ENCODE results near the gene ADD1. TPM values are rescaled to one million over a fixed set of nuclear protein-coding genes. Genes with fewer than 3 reads are reported as not detected.
"Not testable (repeated sequence)": the region's sequence is repeated elsewhere in the genome, so short reads cannot be mapped to it uniquely, and the experiment has no call there.

ADD1 gene
- polyA plus RNA-seq, 5 donors, result 260 to 305 (median 286) TPM

DNA sequence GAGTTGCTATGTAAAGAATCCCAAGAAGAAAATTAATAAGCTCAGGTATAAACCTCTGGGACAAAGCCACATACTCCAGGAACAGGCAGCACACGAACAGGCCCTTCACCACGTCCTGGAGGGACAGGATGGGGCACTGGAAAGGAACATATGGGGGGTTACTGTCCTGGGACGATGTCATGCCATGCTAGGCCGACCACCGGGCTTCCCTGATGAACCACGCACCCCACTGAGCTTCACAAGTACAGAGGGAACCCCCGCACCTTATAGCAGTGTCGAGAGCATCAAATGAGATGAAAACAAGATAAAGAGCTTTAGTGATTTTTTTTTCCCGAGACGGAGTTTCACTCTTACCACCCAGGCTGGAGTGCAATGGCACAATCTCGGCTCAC lies 100.4 kb downstream of the ADD1 start:
- no peak for DNase-seq

DNA sequence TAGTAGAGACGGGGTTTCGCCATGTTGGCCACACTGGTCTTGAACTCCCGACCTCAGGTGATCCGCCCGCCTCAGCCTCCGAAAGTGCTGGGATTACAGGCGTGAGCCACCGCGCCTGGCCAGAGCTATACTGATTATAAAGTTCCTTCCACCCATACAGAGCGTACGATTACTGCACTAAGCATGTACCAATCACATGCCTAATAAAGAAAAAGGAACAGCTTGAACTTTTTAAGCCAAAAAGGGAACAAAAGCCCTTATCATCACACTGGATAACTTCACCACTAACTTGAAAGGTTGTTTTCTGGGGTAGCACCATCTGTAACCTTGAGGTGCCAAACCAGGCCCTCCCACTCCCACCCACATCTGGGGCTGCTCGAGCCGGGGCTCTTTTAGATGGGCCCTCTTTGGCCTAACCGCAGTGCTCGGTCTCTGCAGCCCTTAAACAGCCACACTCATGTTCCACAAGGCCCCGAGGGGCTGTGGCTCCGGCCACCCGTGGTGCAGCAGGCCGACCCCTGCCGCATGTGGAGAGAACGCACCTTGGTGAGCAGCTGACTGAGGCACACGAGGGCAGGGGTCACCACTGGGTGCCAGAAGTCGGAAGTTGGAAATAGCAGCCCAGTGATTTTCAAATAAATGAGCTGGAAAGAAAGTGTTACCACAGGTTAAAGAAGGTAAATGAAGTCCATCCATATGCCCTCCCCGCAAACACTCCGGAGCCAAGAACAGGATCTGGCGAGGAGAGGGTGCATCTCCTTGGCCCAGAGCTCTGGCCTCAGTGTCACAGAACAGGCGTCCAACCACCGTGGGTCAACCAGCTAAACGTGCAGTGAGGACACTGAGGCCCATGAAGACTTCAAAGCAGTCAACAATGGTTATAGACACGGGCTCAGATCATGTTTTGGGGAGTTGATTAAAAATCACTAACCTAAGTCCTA lies 101.2 kb downstream of the ADD1 start:
- DNase-seq, result no peak

DNA sequence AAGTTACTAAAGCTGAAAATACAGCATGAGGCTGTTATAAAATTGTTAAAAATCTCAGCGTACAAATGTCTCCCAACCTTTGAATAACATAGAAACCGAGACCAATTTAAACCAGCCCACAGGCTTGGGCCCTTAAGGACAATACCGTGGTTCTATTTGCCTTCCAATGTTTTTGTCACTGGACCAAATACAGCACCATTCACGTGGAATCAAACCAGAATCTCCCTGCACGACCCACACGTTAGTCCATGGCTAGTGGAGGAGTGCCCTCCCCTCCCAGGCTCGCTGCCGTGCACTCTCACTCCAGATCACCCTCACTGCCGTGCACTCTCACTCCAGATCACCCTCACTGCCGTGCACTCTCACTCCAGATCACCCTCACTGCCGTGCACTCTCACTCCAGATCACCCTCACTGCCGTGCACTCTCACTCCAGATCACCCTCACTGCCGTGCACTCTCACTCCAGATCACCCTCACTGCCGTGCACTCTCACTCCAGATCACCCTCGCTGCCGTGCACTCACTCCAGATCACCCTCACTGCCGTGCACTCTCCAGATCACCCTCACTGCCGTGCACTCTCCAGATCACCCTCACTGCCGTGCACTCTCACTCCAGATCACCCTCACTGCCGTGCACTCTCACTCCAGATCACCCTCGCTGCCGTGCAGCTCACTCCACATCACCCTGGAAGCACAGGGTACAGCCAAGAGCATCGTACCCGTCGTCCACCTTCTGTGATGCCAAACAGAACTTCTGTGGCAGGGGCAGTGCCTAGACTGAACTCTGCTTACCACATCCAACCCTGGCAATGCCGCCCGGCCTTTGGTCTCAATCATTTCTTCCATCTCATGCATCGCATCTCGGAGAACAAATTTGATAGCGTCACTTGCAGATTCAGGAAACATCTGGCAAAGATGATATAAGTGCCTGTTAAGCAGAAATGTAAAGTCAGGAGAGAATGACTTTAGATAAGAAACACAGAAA lies 102.3 kb downstream of the ADD1 start:
- DNase-seq, result not testable (repeated sequence)

DNA sequence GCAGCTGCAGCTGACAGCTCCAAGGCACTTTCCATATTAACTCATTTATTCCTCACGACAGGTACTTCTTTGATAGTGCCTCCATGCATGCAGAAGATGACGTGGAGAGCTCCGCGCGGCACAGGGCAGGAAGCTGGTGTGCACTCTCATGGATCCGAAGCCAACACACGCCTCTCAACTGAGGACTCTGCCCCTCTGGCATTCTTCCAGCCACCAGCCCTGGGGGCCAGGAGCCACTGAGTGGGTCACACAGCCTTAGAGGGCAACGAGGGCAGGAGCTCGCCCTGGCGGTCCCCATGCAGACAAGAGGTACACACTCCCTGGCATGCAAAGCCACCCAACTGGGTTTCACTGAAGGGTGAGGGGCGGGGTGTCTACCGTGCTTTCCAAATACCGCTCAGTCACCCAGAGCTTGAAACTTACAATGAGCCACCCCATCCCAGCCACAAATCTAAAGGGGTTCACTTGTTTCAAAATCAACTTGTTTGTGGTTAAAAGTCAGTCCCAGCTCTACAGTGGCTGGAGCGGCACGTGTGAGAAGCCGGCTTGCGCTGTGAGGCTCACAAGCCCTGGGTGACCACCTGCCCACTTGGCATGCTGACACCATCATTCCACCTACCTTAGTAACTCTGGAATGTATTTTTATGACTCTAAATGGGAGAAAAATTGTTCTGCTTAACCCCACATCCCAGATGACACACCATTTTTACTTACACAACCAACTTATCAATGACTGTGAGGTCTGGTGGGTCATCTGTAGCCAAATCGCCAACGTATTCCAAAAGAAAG lies 103.4 kb downstream of the ADD1 start:
- no peak for DNase-seq

DNA sequence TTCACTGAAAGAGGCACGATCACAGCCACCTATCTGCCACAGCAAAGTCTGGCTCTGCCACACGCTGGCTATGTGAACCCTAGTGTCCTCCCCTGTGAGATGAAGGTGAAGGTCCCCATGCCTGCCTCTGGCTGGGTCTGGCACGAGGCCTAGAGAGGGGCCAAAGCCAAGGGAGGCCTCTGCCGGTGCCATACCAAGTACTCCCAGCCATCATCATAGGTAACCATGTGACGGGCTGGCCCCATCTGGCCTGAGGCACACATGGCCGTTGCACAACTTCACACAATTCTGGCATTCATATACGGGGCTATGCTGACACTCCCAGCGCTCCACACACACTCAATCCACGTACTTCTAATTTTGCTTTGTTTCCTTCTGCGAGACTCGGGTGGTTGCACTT lies 104.3 kb downstream of the ADD1 start:
- no peak for DNase-seq

DNA sequence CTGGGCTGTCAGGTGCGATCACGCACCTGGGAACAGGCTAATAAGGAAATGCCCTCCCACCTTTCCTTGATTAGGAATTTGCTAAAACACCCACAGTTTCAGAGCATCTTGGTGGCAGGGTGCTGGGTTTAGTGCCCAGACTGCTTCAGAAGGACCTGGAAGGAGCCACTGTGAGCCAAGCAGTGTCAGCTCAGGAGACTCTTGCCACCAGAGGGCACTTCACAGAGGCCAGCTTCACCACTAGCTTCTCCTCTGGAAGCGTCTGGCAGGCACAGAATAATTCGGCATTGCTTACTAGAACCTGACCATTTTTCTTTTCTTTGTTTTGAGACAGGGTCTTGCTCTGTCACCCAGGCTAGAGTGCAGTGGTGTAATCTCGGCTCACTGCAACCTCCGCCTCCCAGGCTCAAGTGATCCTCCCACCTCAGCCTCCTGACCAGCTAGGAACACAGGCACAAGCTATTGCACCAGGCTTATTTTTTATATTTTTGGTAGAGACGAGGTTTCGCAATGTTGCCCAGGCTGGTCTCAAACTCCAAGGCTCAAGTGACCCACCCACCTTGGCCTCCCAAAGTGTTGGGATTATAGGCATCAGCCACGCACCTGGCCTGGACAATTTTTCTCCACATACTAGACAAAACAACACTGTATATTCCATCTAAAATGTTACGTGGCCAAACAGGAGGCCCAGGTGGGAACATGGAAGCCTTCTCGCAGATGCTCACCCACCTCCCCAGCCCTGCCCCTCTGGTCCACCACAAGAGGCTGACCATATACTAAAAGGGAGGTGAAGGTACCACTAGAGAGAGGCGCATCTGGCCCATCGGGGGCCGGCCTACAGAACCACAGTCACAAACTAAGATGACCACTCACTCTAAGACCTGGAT lies 105.5 kb downstream of the ADD1 start:
- DNase-seq, result no peak

DNA sequence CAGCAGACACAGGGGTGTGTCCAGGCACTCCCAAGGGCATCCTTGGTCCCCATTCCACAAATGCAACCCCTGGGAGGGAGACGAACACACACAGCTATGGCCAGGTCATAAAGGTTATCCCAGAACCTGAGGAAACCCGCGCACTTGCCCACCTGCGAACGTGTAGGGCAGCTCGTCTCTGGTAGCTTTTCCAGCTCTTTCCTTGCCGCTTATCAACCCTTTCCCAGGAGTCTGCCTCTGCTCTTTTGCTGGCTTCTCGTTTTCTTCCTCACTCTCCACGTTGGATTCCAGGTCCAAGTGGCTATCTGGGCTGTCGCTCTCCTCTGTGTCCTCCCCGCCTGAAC lies 106.1 kb downstream of the ADD1 start:
- DNase-seq, result no peak

DNA sequence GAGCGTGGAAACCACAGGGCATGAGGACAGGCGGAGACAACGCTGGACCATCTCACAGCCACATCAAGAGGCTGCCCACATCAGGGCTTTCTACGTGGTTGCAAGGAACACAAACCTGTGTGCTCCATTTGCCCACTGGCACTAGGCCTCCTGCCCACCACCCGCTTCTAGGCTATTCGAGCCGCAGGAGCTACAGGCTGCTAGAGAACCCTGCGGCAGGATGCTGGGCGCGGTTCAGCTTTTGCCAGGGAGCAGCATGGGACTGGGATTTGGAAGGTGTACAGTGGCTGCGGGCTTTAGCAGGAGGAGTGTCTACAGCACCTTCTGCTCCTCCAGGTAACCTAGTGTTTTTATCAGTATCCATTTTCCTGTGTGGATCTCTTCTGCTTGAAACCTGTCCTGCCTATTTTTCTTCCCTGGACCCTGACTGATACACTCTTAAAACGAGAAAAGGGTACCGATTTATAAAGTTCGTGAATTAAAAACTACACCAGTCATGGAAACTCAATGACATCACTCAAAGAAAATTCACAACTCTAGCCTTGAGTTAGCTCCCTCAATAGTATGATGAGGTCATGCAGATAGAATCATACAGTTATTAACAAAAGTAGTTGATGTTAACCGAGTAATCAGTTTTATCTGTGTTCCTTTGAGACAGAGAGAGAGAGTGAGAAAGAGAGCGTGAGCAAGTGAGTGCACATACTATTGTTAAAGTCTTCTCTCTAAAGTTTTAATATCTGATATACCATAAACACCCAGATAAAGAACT lies 106.8 kb downstream of the ADD1 start:
- DNase-seq, result no peak

DNA sequence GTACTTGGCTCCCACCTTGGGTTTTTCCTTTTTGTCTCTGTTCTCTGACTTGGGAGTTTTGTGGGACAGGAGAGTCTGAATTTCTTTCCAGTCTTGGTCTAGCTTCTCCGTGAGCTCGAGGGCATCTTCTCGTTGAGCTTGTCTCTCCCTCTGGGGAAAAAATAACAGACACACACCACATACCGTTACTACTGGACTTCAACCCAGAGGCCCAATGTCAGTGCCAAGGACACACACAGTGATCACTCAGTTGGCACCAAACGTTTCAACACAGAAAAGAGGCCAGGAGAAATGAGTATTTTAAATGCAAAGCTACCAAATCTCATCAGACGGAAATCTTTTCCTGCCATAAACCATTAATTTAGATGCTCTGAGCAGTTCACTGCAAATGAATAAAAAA lies 109.9 kb downstream of the ADD1 start:
- DNase-seq, result no peak

DNA sequence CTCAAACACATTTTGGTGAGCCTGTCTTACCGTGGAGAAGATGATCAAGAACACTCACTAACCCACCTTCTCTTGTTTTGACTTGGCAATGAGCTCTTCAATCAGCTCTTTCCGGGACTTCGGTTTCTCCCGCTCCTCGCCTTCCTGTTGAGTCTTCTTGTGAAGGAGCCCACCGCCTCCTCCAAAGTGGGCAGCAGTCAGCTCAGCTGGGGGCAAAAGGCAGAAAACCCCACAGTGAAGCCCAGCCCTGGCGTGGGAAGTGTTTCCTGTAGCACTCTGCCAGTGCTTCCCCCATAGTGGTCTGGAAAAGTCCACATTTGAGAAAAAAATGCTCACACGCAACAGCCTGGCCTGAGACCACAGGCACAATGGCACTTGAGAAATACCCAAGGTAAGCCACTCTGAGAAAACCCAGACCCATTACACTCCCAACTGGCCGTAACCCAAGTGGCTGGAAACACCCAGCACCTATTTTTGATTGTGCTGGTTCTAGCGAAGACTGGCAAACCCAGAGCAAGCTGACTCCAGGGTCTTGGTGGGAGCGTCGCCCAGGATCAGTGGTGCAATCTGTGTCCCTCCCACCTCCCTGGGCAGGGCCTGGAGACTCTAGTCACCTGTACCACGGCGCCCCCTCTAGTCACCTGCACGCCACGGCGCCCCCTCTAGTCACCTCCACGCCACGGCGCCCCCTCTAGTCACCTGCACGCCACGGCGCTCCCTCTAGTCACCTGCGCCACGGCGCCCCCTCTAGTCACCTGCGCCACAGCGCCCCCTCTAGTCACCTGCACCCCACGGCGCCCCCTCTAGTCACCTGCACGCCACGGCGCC lies 110.9 kb downstream of the ADD1 start:
- DNase-seq, result no peak

DNA sequence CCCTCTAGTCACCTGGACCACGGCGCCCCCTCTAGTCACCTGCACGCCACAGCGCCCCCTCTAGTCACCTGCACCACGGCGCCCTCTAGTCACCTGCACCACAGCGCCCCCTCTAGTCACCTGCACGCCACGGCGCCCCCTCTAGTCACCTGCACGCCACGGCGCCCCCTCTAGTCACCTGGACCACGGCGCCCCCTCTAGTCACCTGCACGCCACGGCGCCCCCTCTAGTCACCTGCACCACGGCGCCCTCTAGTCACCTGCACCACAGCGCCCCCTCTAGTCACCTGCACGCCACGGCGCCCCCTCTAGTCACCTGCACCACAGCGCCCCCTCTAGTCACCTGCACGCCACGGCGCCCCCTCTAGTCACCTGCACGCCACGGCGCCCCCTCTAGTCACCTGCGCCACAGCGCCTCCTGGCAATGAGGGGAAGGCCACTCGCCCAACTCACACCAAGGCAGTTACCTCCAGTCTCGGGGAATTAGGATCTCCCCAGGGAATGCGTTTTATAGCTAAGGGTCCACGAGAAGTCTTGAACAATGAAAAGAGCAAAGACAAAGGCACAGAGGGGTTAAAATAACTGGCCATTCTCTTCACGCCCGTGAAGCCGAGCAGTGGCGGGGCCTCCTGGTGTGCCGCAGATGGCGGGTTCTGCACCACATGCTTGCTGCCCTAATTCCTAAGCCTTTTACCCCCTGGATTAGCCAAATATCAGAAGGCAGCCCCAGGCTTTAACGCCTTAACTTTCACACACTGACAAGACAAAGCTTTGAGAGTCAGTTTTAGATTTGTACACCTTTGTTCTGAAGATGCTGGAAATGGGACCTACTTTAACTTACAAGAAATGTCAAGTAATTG lies 111.8 kb downstream of the ADD1 start:
- not testable (repeated sequence) for DNase-seq

DNA sequence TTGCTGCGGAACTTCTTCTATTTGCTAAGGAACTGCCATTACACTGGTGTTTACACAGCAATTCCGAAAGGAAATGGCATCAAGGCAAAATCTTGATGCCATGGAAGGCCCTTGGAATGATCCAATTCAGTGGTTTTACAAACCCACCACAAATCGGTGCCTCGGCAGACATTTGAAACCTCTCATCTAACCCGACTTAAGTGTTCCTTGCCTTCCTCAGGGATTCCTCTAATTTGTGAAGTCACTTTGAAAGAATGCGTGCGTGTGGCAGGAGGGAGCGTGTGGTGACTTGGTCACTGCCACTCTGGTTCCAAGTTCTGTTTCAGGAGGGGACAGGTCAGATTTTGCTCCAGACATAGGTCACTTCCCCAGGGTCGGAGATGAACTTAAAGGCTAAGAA lies 114.8 kb downstream of the ADD1 start:
- DNase-seq, result no peak

DNA sequence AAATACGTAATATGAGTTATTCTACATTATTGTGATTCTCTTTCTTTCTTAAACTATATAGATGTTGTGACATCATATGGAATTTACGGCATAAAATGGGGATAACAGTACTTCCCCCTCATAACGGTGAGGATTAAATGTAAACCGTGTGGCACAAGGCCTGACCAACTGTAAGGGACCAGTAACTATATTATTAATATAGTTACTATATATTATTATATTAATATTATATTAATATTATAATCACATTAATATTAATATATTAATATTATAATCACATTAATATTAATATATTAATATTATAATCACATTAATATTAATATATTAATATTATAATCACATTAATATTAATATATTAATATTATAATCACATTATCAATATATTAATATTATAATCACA lies 116.8 kb downstream of the ADD1 start:
- not testable (repeated sequence) for DNase-seq

DNA sequence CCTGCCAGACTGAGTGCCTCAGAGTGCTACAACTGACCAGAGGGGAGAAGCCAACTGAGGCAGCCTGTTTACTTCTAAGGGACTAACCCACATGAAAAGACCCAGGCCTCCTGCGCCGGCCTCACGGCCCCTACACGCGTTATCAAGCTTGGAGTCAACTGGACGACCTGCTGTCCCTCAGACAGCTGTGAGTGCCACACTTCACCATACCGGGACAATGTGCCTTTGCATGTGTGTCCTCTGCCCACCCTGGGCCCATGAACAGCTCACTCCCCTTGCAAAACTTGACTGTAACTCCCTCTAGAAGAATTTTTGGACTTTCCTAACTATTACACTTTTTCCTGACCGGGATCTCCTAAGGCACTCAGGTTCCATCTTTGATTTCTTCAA lies 117.8 kb downstream of the ADD1 start:
- no peak for DNase-seq

DNA sequence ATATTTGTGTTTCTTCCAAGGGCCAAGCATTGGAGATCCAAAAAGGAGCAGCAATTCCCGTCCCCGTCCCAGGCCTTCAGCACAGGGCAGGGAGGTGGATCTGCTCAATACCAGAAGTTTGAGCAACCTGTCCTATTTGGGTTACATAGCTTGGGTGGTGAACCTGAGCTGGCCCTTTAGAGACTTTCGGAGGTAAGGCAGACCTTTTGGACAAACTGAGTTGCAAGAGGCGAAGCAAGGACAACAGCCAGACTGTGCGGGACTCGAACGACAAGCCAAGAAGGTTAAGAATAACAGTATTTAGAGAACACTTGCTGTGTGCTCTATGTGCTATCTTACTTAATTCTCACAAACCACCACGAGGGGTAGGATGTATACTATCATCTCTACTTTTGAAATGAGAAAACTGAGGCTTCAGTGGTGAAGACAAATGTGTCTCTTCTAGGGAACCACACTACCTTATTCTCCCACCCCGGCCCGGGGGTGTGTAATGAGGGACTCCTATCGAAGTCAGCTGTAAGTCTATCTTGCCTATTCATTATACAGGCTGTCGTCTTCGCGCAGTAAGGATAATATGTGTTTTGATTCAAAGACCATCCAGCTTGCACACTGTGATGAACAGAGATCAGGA lies 118.3 kb downstream of the ADD1 start:
- DNase-seq, result no peak

DNA sequence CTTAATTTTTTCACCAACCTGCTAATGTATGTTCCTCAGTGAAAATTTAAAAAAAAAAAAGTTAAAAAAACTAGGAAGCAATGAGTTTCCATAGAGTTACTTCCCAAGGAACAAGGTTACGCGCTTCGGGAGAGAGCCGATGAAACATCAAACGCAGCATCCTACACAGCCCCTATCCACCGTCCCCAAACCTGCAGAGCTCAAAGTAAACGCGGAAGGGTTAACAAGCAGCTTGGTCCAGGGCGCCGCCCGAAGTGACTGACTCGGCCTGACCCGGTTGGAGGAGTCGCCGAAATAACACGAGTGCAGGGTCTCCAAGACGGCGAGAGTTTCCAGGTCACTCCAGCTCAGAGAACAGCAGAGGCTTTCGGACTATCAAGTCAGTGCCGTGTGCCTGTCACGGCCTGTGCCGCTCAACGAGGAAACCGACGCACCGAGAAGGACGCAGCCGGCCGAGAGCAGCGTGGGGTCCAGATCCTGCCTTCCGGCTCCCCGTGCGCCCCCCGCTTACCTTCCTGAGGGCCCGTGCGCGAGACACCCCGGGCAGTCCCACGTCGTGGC lies 119.0 kb downstream of the ADD1 start:
- no peak for DNase-seq
